Mucosa of rectum (tissue), 2 donors: ENCODE results near the gene ADM2.
"Not testable (repeated sequence)": the region's sequence is repeated elsewhere in the genome, so short reads cannot be mapped to it uniquely, and the experiment has no call there.

ENCODE experiments used
- H3K27ac ChIP-seq, 2 donors: one replicate each; pipeline ENCODE4 v1.7.0; 2013; ENCODE audit warnings: inconsistent platforms in 2 of 2, low read depth in 2 of 2, low read length in 2 of 2
- H3K27me3 ChIP-seq, 2 donors: one replicate each; pipeline ENCODE4 v1.7.0; 2013; ENCODE audit warnings: low read length in 2 of 2; ENCODE audit not compliant: control insufficient read depth in 2 of 2, insufficient read depth in 2 of 2
- H3K36me3 ChIP-seq, 2 donors: one replicate each; pipeline ENCODE4 v1.7.0; 2013; ENCODE audit warnings: low read length in 2 of 2; ENCODE audit not compliant: control insufficient read depth in 2 of 2, insufficient read depth in 2 of 2
- H3K4me1 ChIP-seq, 2 donors: one replicate each; pipeline ENCODE4 v1.7.0; 2013; ENCODE audit warnings: low read length in 2 of 2, mild to moderate bottlenecking in 1 of 2; ENCODE audit not compliant: control insufficient read depth in 2 of 2, insufficient read depth in 2 of 2
- H3K4me3 ChIP-seq, 2 donors: one replicate each; pipeline ENCODE4 v1.7.0; 2013; ENCODE audit warnings: low read length in 2 of 2
- H3K9ac ChIP-seq, 2 donors: one replicate each; pipeline ENCODE4 v1.7.0; 2013; ENCODE audit warnings: low read length in 2 of 2, low read depth in 1 of 2, mild to moderate bottlenecking in 1 of 2
- H3K9me3 ChIP-seq, 2 donors: one replicate each; pipeline ENCODE4 v1.7.0; 2013; ENCODE audit warnings: low read length in 2 of 2; ENCODE audit not compliant: control insufficient read depth in 2 of 2
- donor health status: healthy.
- donor health status: Normal muscosa, but diverticular disease.

The ADM2 gene

DNA sequence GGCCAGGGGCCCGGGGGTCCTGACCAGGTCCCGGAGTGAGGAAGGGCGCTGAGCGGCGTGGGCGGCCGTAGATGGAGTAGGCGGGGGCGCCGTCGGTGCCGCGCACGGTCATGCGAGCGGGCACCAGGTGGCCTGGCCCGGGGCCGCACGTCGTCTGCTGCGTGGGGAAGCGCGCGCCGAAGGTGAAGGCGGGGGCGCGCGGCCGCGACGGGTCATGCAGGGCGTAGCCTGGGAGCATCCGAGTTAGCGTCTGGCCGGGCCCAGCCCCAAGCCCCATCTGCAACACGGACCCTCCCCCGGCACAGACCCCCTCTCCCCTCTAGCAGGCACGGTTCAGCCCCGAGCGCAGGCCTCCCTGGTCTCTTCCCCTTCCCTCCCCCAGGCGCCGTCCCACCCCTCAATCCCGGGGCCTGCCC is 50.2 kb downstream of the ADM2 start:
- no peaks in the 10 kb centered on the region for H3K27me3 ChIP-seq
- peak overlapping the region; percentile 83 to 95 for H3K9ac ChIP-seq
- peak overlapping the region; percentile 68 to 85 for H3K4me3 ChIP-seq
- peak overlapping the region; percentile 93 to 99 for H3K27ac ChIP-seq
- H3K9me3 ChIP-seq: no peaks in the 10 kb centered on the region
- H3K4me1 ChIP-seq: peaks cover 22 to 30% of the 10 kb centered on the region in 2 donors
- no peaks in the 10 kb centered on the region for H3K36me3 ChIP-seq

- peak overlapping the region; percentile 93 to 99 for H3K27ac ChIP-seq
- no peaks in the 10 kb centered on the region for H3K9me3 ChIP-seq
- no peaks in the 10 kb centered on the region for H3K27me3 ChIP-seq
- peaks cover 18 to 24% of the 10 kb centered on the region in 2 donors for H3K4me1 ChIP-seq
- peak overlapping the region; percentile 68 to 85 for H3K4me3 ChIP-seq
- H3K9ac ChIP-seq: peak overlapping the region; percentile 83 to 95
- H3K36me3 ChIP-seq: no peaks in the 10 kb centered on the region
Observed at GRCh38 chr22:50531962-50532674, 50.8 kb downstream of the ADM2 start.

DNA sequence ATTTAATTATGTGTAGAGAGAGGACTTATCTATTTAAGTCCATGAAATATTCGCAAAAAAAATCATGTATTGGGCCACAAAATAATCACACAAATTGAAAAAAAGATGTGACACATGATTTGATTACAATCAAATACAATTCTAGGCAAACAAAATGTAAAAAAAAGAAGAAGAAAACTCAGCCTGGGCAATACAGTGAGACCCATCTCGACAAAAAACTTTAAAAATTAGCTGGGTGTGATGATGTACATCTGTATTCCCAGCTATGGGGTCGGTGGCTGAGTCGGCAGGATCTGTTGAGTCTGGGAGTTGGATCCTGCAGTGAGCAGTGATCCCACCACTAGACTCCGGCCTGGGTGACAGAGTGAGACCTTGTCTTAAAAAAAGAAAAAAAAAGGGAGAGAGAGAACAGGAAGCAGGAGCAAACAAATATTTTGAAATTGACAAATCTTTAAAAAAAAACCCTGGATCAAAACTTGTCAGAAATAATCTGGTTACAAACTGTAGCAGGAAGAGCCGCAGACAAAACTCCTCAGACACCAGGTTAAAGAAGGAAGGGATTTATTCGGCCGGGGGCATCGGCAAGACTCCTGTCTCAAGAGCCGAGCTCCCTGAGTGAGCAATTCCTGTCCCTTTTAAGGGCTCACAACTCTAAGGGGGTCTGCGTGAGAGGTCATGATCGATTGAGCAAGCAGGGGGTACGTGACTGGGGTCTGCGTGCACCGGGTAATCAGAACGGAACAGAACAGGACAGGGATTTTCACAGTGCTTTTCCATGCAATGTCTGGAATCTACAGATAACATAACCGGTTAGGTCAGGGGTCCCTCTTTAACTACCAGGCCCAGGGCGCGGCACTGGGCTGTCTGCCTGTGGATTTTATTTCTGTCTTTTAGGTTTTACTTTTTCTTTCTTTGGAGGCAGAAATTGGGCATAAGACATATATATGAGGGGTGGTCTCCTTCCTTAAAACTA is 51.8 kb downstream of the ADM2 start:
- no peaks in the 10 kb centered on the region for H3K9me3 ChIP-seq
- H3K4me1 ChIP-seq: peaks cover 17 to 22% of the 10 kb centered on the region in 2 donors
- peak overlapping the region; percentile 93 to 99 for H3K27ac ChIP-seq
- no peak overlapping the region for H3K9ac ChIP-seq
- no peak overlapping the region for H3K4me3 ChIP-seq
- no peaks in the 10 kb centered on the region for H3K27me3 ChIP-seq
- no peaks in the 10 kb centered on the region for H3K36me3 ChIP-seq

DNA sequence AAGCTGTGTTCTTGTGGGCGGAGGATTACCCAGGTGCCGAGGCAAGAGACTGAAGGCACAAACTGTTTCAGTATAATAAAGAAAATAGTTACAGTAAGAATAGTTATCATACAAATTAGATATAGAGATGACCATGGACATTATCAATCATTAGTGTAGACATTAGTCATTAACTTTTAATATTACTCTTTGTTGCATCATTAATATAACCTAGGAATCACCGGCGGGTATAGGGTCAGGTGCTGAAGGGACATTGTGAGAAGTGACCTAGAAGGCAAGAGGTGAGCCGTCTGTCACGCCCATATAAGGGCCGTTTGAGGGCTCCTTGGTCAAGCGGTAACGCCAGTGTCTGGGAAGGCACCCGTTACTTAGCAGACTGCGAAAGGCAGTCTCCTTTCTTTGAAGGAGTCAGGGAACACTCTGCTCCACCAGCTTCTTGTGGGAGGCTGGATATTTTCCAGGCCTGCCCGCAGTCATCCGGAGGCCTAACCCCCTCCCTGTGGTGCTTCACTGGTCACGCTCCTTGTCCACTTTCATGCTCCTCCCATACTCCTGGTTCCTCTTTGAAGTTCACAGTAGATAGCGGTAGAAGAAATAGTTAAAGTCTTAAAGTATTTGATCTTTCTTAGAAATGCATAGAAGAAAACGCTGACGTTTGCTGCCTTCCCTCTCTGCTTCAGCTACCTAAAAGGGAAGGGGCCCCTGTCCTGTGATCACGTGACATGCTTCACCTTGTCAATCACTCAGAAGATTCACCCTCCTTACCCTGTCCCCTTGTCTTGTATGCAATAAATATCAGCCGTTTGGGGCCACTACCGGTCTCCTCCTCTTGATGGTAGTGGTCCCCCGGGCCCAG is 52.7 kb downstream of the ADM2 start:
- not testable (repeated sequence) for H3K27me3 ChIP-seq, H3K36me3 ChIP-seq, H3K4me3 ChIP-seq, H3K9me3 ChIP-seq
- peak overlapping the region; percentile 49 to 63 for H3K27ac ChIP-seq
- H3K9ac ChIP-seq: peak overlapping the region in 1 of 2 donors; percentile 24
- H3K4me1 ChIP-seq: peaks cover 24 to 28% of the 10 kb centered on the region in 2 donors

DNA sequence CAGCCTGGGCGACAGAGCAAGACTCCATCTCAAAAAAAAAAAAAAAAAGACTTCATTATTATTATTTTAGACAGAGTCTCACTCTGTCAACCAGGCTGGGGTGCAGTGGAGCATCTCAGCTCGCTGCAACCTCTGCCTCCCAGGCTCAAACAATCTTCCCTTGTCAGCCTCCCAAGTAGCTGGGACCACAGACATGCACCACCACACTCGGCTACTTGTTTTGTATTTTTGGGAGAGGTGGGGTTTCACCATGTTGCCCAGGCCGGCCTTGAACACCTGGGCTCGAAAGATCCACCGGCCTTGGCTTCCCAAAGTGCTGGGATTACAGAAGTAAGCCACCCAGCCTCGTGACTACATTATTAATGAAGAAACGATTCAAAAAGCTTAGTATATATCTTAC is 53.8 kb downstream of the ADM2 start:
- Histone ChIP-seq H3K27me3 (no peaks in the 10 kb centered on the region), H3K36me3 (no peaks in the 10 kb centered on the region), H3K9me3 (no peaks in the 10 kb centered on the region), H3K4me3 (no peak overlapping the region), H3K27ac (no peak overlapping the region), H3K9ac (no peak overlapping the region), H3K4me1 (peaks cover 23 to 31% of the 10 kb centered on the region in 2 donors)
